Keratinocyte (primary cell): Measurements from ENCODE around the gene YWHAQ.

Experiments
- EZH2 ChIP-seq: IDR thresholded peaks from one replicate; pipeline ENCODE4 v1.6.1; 2012; ENCODE audit warnings: inconsistent platforms, mild to moderate bottlenecking, low read length, moderate library complexity
- TF ChIP-seq, protein P1 (sequence below), 3 experiments: IDR thresholded peaks in 1 of 3; conservative IDR thresholded peaks in 1 of 3; optimal IDR thresholded peaks in 1 of 3; 2 replicates in 2 of 3; 3 replicates in 1 of 3; pipeline versions ENCODE3 to v1.5.1; 2011; ENCODE audit warnings: low read length in 3 of 3, mild to moderate bottlenecking in 3 of 3, moderate library complexity in 2 of 3, control low read depth in 1 of 3, inconsistent platforms in 1 of 3; ENCODE audit not compliant: insufficient read depth in 2 of 3; ENCODE audit errors: extremely low read depth in 1 of 3

DNA sequence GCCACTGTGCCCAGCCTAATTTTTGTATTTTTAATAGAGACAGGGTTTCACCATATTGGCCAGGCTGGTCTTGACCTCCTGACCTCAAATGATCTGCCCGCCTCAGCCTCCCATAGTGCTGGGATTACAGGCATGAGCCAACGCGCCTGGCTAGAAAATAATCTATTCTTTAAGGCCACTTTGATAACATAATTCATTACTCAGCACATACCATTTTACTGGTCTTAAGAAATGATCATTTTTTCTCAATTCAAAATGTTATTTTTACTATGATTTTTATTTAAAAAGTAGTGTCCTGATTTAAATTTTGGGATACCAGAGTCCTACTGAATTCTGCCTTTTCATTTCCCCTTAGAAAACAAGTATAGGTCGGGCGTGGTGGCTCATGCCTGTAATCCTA is 48.2 kb downstream of the YWHAQ start:
- TF ChIP-seq, protein P1, sequence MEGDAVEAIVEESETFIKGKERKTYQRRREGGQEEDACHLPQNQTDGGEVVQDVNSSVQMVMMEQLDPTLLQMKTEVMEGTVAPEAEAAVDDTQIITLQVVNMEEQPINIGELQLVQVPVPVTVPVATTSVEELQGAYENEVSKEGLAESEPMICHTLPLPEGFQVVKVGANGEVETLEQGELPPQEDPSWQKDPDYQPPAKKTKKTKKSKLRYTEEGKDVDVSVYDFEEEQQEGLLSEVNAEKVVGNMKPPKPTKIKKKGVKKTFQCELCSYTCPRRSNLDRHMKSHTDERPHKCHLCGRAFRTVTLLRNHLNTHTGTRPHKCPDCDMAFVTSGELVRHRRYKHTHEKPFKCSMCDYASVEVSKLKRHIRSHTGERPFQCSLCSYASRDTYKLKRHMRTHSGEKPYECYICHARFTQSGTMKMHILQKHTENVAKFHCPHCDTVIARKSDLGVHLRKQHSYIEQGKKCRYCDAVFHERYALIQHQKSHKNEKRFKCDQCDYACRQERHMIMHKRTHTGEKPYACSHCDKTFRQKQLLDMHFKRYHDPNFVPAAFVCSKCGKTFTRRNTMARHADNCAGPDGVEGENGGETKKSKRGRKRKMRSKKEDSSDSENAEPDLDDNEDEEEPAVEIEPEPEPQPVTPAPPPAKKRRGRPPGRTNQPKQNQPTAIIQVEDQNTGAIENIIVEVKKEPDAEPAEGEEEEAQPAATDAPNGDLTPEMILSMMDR (optimal IDR thresholded peaks at IDR 0.05 in 1 of 3, IDR thresholded peaks at IDR 0.05 in 1 of 3, conservative IDR thresholded peaks at IDR 0.05 in 1 of 3; ENCODE audit: extremely low read depth in 1 of 3, insufficient read depth in 2 of 3, low read length in 3 of 3), result no peak
- TF ChIP-seq EZH2, result no peak
